Mesenteric fat pad (tissue), 1 donor: ENCODE results near the gene DHRS11. TPM values are rescaled to one million over a fixed set of nuclear protein-coding genes. Genes with fewer than 3 reads are reported as not detected.
A peak's percentile ranks its signal among the peaks of the same experiment; 100 is the strongest.

Experiments
- DNase-seq: peaks from one replicate; pipeline ENCODE4 v3.0.0-alpha.2; 2020; ENCODE audit warnings: low spot score
- total RNA-seq: library from RNA; stranded (reverse); fragmentation: NEBNext Ultra II Directional; extraction: Animal tissue kit (Norgen Biotek cat#: 25700); gene quantifications from one replicate; pipeline ENCODE4 v1.2.1, GENCODE V29; 2021
- donor health status: DM: yes; HTN: yes; CAD: no.

Gene DHRS11
- total RNA-seq, 1 donor from 2014 or later, result 16.3 TPM

DNA sequence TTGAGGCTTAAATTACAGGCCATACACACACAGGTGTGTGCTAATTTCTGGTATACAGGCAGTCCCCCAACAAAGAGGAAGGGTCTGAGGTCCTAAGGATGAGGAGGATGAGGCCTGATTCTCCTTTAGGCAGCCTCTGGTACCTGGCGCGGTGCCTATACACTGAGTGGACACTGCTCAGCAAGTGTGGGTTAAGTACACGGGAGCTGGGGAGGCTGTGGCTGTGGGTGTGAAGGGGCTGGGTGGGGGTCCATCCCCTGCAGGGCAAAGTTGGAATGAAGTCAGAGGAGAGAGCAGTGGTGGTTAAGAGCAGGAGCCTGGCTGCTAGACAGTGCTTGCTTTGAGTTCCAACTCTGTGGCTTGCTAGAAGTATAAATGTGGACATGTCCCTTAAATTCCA is 20.6 kb downstream of the DHRS11 start:
- DNase-seq, result no peak

DNA sequence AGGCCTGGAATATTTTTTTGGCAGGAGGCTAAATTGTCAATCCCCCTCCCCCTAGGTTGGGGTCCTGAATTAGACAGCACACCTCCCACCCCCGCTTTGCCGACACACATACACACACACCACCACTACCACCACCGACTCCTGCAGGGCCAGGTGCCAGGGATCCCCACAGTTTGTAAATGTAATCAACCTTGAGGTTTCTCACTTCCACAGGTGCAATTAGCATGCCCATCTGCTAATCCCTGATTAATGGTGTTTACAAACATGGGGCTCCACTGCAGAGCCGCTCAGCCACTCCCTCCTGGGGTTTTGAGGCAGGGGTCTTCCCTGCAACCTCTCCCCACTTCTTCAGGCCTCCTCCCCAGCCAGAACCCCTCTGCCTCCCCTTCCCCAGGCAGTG is 21.5 kb downstream of the DHRS11 start:
- DNase-seq, result no peak

DNA sequence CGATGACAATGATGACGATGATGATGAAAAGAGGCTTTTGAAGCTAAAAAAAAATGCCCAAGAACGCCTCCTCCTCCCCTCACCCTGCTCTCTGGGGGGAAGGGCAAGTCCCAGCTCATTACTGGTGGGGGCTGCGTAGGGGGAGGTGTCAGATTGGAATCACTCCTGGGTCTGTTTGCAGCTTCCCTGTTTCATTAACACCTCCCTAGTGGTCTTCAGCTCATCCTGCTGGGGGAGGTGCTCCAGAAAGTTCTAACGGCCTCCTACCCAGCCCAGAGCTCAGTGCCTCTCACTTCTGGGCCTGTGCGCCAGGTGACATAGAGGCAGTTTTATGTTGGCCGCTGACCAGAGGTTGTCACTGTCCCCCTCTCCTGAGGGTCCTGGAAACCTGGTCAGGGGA is 22.4 kb downstream of the DHRS11 start:
- DNase-seq, result no peak

DNA sequence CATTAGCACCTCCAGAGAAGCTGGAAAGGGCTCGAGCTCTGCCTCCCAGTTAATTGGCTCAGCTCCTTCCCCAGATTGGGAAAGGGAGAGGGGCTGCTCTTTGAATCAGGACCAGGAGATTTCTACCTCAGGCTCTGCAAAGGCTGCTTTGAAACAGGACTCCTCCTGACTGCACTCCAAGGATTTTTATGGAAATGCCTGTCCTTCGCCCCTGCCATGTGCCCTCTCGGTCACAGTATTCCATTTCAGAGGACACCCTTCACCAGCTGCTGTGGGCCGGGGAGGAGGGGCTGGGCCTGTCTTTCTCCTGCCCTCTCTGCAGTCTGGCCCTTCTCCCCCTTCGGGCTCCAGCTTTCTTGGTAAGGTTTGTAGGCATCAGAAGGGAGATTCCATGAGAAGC is 23.3 kb downstream of the DHRS11 start:
- no peak for DNase-seq

DNA sequence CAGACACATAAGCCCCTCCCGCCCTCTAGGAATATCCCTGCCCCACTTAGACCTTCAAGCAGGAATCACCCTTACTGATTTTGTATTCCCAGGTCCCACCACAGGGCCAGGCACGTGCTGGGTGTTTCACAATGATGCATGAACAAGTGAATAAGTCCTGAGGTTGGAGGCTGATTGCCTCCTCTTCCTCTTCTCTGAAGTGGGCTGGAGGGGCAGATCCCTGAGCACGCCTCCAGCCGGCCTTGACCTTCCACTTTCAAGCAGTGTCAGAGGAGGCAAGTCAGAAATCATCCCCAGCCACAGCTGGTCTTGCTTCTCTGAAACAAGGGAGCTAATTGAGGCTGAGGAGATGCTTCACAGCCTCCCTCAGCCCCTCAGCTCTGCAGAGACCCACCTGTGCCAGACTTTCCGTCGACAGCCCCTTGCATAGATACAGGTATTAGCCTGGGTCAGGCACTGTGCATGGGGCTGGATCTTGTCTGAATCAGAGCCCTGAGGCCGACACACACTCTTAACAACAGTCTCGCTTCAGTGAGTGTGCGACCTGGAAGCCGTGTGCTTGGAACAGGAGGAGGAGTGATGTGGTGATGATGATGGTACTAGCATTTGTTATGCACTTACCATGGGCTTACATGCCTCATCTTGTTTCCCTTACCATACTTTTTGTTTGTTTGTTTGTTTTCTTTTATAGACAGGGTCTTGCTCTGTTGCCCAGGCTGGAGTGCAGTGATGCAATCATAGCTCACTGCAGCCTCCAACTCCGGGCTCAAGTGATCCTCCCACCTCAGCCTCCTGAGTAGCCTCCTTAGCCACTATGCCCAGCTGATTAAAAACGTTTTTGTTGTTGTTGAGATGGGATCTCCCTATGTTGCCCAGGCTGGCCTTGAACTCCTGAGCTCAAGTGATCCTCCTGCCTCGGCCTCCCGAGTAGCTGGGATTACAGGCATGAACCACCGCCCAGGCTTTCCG is 24.7 kb downstream of the DHRS11 start:
- no peak for DNase-seq

DNA sequence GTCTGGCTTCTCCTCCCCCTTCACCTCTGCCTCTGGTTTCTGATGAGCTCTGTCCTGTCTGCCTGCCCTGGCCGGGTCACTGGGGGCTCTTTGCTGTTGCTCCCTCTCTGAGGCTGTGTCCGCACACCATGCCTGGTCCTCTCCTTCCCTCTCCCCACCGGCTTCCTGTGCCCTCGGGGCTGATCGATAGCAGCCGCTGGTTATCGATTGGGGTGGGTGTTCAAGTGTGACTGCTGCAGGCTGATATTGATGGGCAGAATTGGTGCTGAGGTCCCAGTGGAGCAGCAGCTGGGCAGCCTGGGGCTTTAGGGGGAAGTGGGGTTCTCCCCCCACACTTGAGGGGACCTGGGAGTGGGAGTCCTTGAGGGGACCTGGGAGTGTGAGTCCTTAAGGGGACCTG is 26.1 kb downstream of the DHRS11 start:
- no peak for DNase-seq

DNA sequence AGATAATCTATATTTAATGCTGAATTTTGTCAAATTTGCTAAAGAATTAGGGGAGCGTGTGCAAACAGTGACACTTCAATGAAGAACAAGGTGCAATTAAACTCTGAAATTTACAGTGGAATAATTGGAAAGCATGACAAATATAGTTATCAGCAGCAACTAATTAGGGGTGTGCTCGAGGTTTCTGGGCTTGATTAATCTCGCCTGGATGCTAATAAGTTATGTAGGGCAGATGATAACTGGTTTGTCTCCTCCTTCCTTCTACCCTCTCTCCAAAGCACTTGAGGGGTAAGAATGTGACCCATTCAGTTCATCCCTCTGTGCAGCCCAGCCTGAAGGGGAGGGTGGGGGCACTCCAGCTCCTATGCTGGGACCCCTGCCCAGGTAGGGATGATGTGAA is 31.6 kb downstream of the DHRS11 start:
- no peak for DNase-seq

DNA sequence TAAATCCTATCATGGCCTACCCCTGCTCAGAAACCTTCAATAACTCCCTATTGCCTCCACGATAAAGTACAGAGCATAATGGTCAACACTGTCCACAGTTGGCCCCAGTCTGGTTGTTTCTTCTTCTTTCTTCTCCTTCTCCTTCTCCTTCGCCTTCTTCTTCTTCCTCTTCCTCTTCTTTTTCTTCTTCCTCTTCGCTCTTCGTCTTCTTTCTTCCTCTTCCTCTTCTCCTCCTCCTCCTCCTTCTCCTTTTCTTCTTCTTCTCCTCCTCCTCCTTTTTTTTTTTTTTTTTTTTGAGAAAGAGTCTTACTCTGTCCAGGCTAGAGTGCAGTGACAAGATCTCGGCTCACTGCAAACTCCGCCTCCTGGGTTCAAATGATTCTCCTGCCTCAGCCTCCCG is 33.5 kb downstream of the DHRS11 start:
- no peak for DNase-seq

DNA sequence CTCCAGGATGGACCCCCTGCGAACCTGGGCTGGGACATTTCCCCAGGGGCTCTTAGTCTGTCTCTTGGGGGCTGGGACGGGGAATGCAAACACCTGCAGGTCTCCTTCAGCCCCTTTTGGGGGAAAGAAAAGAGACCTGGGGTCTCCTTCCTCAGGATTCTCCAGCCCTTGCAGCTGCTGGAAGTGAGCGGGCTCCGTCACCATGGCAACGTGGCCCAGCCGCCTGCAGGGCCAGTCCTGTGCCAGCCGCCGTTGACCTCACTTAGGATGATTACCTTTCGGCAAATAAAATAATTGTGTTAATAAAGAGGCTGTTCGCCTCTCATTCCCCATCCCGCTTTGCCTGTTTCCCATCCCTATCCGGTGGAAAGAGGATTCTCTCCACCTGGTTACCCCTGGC is 35.4 kb downstream of the DHRS11 start:
- no peak for DNase-seq

DNA sequence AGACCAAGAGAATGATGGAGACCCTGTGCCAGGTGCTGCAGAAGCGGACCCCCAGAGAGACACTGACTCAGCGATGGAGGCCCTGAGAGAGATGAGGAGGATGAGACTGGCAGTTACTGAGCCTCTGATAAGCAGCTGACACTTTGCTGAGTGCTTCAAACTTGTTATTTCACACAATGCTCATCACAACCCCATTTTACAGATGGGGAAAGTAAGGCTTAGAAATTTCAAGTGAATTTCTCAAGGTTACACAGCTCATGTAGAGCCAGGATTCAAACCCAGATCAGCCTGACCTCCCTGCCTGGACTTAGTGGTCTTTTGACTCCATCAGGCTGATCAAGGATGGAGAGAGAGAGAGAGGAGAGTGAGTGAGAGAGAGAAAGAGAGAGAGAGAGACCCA is 36.9 kb downstream of the DHRS11 start:
- no peak for DNase-seq

DNA sequence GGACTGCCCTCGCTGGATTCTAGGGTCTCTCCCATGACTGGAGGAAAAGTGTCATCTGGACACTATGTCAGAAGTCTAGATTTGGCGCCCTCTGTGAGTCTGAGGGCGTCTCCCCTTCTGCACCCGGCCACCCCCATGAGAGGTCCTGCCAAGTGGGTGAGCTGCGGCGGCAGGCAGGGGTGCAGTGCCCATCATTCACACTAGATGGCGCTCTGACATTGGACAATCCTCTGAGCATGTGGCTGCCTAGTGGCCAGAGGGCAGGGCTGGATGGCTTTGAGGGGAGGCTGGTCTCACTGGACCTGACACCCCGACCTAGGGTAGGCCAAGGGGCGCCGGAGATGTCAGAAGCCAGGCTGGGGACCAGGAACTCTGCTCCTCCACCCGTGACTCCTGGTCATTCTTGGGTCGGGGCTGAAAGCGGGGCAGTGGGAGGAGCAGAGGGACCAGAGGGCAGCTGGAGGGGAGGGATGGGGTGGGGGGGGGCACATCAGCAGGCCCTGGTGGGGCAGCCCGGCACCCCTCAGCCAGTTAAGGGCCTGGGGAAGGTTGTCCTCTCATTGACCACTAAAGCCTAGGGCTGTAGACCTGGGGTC is 37.7 kb downstream of the DHRS11 start:
- peak; percentile 92 for DNase-seq

DNA sequence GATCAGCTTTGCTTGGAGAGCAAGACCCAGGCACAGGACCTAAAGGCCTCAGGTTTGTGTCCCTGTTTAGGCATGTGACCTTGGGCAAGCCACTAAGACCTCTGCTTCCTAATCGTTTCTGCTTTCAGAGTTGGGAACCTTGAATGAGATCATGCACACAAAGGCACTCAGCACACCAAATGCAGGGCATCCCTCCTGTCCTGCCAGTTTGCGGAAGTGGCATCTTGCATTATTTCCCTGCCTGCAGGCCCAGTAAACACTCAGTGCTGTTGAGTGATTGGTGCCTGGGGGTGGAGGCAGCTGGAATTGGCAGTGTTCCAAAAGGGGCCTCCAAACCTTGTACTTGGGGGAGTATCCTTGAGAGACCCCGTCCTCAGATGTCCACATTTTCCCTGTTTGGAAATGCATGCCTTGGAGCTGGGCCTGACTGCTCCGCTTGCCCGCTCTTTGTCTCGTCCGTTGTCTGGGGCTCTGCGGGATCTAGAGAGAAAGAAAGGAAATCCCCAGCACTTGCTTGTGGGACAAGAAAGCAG is 38.4 kb downstream of the DHRS11 start:
- no peak for DNase-seq

DNA sequence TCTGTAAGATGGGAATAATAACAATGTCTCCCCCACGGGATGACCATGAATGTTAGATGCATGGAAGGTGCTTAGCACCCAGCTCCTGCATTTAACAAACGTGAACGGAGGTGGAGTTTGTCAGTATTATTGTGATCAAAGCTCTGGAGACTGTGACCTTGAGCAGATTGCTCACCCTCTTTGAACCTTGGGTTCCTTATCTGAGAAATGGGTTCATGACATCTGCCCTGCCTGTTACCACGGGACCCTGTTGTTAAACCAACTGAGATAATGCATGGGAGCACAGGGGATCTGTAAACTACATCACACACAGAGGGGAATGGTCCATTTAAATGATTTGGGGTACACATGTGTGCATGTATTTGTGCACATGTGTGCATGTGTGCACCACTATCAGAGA is 39.3 kb downstream of the DHRS11 start:
- DNase-seq, result no peak

DNA sequence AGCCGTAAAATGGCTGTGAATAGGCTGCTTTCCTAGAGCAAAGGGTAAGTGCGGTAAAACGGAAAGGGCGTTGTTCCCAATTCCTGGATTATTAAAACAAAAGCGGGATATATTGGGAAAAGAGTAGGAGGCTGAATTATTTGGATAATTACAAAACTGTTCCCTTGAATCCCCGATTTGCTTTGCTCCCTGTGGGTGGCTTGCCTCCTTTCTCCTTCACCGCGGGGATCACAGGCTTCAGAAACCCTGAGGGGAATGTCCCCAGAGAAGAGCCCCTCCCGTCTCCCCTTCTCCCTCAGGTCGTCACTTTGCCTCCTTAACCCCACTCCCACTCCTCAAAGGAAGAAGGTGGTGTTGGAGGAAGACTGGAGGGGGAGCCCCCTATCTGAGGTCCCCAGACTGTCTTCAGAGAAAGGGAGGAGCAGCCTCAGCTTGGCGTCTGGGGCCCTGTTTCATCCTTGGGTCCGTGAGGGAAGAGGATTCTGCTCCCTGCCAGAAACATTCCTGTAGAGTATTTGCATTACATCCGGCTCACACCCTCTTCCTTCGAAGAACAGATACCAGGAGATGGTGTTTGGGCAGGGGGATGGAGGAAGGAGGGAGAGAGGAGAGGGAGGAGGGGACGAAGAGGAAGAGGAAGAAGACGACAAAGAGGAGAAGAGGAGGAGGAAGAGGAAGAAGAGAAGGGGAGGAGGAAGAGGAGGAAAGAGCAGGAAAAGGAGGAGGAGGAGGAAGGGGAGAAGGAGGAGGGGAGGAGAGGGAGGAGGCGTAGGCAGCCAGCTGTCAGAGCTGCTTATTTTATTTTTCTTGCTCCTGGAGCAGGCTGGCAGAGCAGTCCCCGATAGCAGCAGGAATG is 41.5 kb downstream of the DHRS11 start:
- no peak for DNase-seq

DNA sequence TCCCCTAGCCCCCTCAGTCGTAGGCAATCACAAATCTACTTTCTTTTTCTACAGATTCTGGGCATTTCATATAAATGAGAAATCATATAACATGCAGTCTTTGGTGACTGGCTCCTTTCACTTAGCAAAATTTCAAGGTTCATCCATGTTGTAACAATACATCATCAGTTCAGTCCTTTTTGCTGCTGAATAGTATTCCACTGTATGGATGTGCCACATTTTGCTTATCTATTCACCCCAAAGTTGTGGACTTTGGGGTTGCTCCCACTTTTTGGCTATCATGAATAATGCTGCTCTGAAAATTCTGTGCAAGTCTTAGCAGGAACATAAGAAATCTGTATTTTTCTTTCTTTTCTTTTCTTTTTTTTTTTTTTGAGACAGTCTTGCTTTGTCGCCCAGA is 48.7 kb downstream of the DHRS11 start:
- DNase-seq, result no peak

DNA sequence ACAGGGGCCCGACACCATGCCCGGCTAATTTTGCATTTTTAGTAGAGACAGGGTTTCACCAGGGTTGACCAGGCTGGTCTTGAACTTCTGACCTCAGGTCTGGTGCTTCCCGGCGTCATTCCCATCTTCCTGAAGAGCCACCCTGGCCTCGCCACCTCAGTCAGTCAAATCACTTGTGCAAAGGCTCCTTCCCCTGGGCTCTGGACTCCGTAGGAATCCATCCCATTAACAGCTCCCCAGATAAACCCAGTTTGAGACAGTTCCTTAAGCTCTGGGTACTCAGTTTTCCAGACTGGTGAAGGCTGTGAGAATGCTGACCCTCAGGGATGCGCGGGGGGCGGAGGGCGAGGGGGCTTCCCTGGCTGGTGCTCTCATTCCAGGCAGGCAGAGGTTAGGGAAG is 49.2 kb downstream of the DHRS11 start:
- DNase-seq, result no peak

DNA sequence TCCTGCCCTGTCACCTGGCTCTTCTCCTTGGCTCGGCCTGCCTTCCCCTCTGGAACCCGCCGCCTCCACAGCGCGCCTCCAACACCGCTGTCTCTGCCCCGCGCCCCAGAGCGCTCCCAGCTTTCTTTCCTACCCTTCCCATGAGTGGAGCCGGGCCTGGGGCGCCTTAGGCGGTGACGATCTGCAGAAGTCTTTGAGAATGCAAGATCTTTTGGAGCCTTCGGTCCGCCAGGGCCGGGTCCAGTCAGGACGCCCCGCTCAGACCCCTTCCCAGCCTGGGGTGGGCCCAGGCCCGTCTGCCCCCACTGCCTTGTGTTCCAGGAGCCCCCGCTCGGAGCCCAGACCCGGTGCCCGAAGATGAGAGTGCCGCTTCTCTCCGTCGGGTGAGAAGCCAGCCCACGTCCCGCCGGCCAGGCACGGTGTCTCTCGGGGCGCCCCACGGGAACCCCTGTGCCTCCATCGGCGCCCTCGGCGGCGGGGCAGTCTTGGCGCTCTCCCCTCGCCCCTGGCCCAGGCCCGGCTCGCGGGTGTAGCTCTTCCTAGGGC is 49.7 kb downstream of the DHRS11 start:
- DNase-seq, result no peak

DNA sequence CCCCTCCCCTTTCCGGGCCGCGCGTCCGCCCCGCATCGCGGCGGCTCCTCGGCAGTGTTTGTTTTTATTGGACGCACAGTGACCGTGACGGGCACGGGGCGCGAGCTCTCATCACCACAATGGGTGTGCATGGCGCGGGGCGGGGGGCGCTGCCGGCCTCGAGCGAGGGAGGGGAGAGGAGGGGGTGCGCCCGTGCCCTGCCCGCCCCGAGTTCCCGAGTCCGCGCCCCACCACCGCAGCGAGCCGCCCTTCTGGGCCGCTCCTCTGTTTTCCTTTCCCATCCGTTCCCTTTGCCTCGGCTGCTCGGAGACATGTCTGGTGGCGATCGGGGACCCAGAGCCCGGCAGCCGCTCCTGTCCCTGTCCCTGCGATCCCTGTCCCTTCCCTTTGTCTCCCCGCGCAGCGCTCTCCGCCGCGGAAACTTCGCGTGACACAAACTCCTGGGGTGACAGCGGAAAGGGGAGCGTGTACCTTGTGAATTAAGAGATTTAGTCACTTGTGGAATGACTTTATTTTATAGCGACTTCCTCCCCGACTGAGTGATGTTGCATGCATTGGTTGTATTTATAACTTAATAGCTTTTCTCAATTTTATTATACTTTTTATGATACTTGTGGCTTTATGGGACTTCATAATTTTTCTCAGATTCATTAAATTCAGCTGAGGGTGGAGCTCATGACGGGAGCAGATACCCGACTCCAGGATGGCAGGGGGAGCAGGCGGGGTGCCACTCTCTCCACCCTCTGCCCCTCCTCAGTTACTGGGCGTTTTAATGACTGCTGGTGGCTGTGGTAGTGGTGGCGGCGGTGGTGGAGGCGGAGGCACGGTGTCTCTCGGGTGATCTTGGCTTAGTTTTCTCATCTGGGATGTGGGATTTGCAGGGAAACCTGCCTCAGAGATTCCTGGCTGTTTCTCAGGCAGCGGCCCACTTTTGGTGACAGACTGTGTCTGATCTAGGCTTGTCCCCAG is 50.5 kb downstream of the DHRS11 start:
- DNase-seq, result no peak

DNA sequence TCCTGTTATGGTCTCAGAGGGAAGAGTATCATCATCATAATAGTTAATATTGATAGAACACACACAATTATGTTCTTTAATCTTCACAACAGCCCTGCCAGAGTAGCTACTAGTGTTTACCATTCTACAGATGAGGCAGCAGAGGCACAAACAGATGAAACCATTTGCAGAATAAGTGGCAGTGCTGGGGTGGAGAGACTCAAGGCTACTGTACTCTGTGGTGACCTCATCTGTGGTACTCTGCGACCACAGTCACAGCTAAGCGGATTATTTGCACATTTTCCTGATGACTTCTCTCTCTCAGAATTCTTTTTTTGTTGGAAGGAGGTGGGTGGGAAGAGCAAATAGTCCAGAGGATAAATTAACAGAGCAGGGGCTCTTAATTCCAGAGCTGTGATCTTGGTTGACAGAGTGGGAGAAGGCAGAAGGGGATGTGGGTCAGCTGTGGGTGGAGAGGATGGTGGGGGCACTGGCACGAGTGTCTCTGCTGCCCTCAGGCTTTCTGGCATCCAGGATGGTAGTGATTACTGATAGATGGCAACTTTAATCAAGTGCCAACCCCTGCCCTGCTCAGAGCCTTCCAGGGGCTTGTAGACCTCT is 51.5 kb downstream of the DHRS11 start:
- DNase-seq, result no peak

DNA sequence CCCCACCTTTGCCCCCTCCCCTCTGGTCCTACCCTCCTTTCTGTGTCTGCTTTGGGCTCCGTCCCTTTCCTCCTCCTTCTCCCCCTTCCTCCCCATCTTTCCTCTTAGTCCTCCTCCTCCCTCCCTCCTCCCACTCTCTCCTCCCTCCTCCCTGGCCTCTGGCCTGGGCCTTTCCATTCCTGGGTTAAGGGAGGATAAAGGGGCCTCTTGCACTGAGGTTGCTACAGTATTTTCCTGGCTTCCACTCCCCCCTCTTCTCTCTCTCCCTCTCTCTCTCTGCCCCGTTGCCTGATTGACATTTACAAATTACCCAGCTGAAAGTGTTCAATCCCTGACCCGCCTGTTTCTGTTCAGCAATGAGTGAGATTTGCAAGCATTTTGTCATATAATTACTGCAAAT is 53.7 kb downstream of the DHRS11 start:
- DNase-seq, result no peak
